HG03442 (cell line): ENCODE measurements around the gene MED13L.
"Not testable (repeated sequence)": the region's sequence is repeated elsewhere in the genome, so short reads cannot be mapped to it uniquely, and the experiment has no call there.

Experiments
- ATAC-seq: cut with Tn5 transposase; IDR thresholded peaks from one replicate; pipeline ENCODE4 v1.9.1; 2021; ENCODE audit warnings: mild to moderate bottlenecking, moderate library complexity; ENCODE audit not compliant: unreplicated experiment

The MED13L gene

GRCh38 chr12:116031624-116032023 lies 245.9 kb downstream of the MED13L start:
- ATAC-seq, result not testable (repeated sequence)

GRCh38 chr12:116028619-116029018 lies 248.9 kb downstream of the MED13L start:
- ATAC-seq, result no peak

GRCh38 chr12:116027551-116027821 lies 250.0 kb downstream of the MED13L start:
- ATAC-seq, result no peak

- ATAC-seq, result no peak
These were observed 250.5 kb downstream of the MED13L start for GRCh38 chr12:116026768-116027550.

- no peak for ATAC-seq
These were observed 251.1 kb downstream of the MED13L start for GRCh38 chr12:116026346-116026745.

- ATAC-seq, result no peak
These were observed 252.7 kb downstream of the MED13L start for GRCh38 chr12:116024769-116025168.

GRCh38 chr12:116019415-116019814 lies 258.1 kb downstream of the MED13L start:
- no peak for ATAC-seq

GRCh38 chr12:116018282-116018681 lies 259.2 kb downstream of the MED13L start:
- ATAC-seq, result no peak

- ATAC-seq, result no peak
These were observed 262.0 kb downstream of the MED13L start for GRCh38 chr12:116015525-116015924.

GRCh38 chr12:116012757-116013156 lies 264.7 kb downstream of the MED13L start:
- no peak for ATAC-seq

- no peak for ATAC-seq
These were observed 266.3 kb downstream of the MED13L start for GRCh38 chr12:116011217-116011616.

GRCh38 chr12:116010467-116010866 lies 267.0 kb downstream of the MED13L start:
- no peak for ATAC-seq

GRCh38 chr12:116009805-116010204 lies 267.7 kb downstream of the MED13L start:
- ATAC-seq, result no peak

- ATAC-seq, result no peak
These were observed 271.4 kb downstream of the MED13L start for GRCh38 chr12:116006141-116006540.

- ATAC-seq, result no peak
These were observed 274.5 kb downstream of the MED13L start for GRCh38 chr12:116002890-116003536.

GRCh38 chr12:116000252-116000651 lies 277.2 kb downstream of the MED13L start:
- no peak for ATAC-seq

- ATAC-seq, result no peak
These were observed 277.9 kb downstream of the MED13L start for GRCh38 chr12:115999582-115999981.

- ATAC-seq, result no peak
These were observed 278.6 kb downstream of the MED13L start for GRCh38 chr12:115998794-115999478.

GRCh38 chr12:115998119-115998633 lies 279.3 kb downstream of the MED13L start:
- ATAC-seq, result no peak

GRCh38 chr12:115993737-115994136 lies 283.8 kb downstream of the MED13L start:
- no peak for ATAC-seq

- ATAC-seq, result no peak
These were observed 287.3 kb downstream of the MED13L start for GRCh38 chr12:115990241-115990640.
